CD4-positive, alpha-beta T cell treated with Interleukin-21 for 1 hour (primary cell): ENCODE data around the gene STAB1.
"Not testable (repeated sequence)": the region's sequence is repeated elsewhere in the genome, so short reads cannot be mapped to it uniquely, and the experiment has no call there.

Experiments
- DNase-seq: peaks from one replicate; pipeline ENCODE4 v3.0.0-alpha.2; 2020

Gene STAB1

GRCh38 chr3:52525680-52526561 lies 30.8 kb downstream of the STAB1 start:
- DNase-seq, result no peak

DNA sequence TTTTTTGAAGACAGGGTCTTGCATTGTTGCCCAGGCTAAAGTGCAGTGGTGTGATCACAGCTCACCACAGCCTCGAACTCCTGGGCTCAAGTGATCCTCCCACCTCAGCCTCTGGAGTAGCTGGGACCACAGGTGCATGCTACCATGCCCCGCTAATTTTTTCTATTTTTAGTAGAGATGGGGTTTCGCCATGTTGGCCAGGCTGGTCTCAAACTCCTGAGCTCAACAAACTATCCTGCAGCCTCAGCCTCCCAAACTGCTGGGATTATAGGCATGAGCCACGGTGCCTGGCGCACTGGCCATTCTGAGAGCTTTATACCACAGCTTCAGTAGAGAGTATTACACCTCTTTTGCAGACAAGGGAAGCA lies 31.5 kb downstream of the STAB1 start:
- not testable (repeated sequence) for DNase-seq

GRCh38 chr3:52527039-52527731 lies 32.0 kb downstream of the STAB1 start:
- DNase-seq, result no peak

GRCh38 chr3:52527732-52528585 lies 32.8 kb downstream of the STAB1 start:
- DNase-seq, result no peak

DNA sequence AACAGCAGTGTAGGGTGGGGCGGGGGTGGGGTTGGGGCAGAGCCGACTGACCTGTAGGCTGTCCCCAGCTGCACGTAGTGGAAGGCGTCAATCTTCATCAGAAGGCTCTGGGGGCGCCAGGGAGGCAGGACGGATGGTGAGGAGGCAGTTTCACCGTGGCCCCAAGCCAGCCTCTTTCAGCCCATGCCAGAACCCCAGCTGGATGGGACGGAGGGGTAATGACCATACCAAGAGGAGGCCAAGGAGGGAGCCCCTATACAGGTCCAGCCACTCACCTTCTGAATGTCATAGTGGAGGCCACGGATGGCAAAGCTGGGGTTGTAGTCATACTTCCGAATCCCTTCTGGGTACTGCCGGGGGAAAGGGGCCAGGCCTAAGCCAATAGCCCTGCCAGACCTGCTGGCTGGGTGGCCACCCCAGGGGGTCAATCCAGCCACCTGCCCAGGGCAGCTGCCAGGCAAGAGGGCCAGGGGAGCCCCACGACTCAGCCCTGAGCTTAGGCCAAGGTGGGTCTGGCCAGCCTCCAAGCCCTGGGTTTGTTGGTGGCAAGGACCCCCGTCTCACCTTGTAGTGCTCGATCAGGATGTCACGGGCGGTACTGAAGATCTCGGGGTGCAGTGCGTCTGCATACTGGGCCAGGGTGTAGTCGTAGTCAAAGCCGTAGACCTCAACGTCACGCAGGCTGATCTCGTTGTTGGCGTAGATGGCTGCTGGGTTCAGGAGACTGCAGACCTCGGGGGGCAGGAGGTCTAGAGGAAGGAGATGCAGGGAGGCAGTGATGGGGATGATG lies 33.6 kb downstream of the STAB1 start:
- DNase-seq, result no peak

DNA sequence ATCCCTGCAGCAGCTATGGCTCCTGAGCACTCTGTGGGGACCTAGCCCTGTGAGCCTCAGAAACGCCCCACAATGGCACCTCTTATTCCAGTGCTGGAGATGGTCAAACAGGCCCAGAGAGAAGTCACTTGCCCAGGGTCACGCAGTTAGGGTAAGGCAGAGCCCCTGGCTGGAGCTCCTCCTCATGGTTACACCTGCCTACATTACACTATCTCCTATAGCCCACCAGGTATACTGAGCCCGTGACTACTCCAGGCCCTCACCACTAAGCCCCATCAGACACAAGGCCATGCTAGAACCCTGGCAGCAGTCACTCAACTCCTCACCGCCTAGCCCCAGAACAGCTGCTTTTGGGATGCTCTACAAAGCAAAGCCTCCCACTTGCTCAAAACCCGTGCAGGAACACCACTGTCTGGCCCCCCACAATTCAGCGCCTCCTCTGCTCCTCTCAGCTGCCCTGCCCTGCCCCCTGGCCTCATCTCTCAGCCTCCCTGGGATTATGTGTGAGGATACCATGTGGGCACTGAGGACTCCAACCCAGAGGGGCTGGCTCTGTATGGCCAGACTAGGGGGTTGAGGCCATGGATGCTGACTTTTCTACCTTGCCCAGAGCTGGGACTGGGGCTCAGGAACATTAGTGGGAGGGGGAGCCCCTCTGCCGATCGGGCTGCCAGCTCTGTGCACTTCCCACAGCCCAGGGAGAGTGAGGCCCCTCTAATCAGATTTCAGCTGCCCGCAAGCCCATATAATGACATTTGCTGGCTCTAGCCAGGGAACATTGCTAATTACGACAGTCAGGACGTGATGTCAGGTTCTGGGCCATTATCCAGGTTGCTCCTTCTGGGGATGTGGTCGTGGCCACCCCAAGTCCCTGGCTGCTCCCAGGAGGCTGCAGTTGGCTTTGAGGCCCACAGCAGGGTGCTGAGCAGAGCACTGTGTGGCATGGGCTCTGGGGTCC lies 34.5 kb downstream of the STAB1 start:
- no peak for DNase-seq

- no peak for DNase-seq
Measured at GRCh38 chr3:52530918-52531826, 36.0 kb downstream of the STAB1 start.

- DNase-seq, result no peak
Measured at GRCh38 chr3:52531860-52532516, 36.9 kb downstream of the STAB1 start.

GRCh38 chr3:52532517-52532837 lies 37.3 kb downstream of the STAB1 start:
- DNase-seq, result peak; percentile 24

- peak; percentile 17 for DNase-seq
Measured at GRCh38 chr3:52532838-52533622, 37.9 kb downstream of the STAB1 start.

- peak; percentile 71 for DNase-seq
Measured at GRCh38 chr3:52533623-52534280, 38.6 kb downstream of the STAB1 start, which contains the start of gene NT5DC2. NT5DC2 (minus strand) TSS chr3:52533857; CDS start chr3:52533737, 120 bp downstream.

DNA sequence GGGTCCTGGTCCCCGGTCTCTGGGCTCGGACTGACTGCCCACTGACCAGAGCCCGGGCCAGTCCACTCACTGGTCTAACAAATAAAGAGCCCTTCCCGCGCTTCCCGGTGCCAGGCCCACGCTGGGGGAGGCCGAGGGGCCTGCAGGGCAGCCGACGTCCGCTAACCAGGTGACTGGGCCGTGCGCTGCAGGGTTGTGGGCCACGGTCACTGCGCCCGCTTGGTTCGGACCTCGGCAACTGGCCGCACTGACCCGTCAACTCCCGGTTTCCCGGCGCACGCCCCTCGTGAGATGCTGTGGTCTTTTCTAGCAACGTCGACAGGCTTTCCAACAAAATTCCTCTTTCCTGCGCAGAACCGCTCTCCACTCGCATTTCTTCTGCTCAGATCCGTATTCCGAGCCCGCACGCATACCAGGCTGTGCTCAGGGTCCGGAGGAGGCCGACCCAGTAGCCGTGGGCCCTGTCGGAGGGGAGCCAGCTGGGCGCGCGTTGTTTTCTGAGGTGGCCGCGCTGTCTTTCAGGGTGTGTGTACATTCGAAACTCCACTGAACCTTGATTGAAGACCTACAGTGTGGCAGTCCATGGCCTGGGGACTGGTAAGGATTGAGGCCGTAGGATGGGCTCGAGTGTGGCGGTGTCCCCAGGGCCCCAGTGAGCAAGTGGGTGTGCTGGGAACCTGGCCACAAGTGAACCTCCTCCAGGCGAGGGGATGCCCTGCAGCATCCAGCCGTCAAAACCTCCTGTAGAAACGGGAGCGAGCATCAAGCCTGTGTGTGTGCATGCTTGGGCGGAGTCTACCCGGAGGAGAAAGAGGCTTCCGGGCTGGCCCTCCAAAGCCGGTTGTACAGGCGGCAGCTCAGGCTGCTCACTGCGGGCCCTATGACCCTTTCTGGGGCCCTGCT lies 39.4 kb downstream of the STAB1 start:
- no peak for DNase-seq

DNA sequence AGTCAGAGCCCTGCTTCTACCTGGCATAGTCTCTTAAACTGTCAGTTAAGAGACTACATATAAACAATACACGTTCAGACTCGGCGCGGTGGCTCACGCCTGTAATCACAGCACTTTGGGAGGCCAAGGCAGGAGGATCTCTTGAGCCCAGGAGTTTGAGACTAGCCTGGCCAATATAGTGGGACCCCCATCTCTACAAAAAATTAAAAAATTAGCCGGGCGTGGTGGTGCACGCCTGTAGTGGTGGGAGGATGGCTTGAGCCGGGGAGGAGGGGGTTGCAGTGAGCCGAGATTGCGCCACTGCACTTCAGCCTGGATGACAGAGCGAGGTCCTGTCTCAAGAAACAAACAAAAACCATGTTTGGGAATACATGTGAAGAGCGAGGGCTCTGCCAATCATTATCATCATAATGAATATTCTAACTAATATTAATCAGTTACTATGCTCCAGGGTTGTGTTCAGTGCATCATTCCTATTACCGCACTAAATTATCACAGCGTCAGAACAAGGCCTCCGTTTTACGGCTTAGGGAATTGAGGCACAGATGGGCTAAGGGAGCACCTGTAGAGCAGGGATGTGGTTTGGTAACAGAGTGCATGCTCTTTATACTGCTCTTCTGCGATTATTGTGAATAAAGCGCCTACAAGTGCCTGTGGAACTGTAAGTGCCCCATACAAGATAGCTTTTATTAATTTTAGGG lies 40.4 kb downstream of the STAB1 start:
- DNase-seq, result no peak

DNA sequence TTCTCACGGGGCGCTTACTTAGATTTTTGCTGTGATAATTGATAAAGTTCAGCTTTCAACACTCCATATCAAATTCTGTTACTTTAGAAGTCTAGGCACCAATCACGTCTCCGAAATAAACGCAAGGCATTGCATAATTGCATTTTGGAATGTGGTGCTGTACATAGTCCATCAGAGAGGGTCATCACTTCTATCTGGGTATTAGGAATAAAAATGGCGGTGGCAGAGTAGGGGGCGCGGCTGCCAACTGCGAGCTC lies 40.9 kb downstream of the STAB1 start:
- no peak for DNase-seq

DNA sequence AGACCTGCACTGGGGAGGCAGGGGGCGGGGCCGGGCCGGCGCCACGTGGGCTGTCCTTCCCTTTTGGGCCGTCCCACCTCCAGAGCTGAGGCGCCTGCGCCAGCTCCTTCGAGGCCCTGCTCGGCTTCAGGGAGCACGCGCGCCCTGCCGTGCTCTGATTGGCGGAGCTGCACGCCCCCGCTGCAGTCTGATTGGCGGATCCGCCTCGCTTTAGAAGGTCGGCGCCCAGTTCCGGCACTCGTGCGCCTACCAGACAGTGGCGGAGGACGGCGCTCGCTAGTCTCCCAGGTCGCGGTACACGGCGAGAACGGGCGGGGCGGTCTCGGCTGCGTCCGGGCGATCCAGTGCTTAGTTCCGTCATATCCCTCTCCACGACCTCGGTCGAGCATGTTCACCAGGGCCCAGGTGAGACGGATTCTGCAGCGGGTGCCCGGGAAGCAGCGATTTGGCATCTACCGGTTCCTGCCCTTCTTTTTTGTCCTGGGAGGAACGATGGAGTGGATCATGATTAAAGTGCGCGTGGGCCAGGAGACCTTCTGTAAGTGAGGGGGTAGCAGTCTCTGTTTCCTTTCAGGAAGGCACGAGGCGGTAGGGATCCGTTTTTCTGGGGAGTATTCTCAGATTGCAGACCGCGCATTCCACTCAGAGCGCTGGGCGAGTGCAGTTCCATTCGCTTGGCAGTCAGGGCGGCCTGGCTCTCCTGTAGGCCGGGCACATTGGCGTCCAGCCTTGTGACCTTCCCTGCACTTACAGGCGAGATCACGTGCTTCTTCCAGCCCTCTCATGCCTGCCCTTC lies 41.4 kb downstream of the STAB1 start, which contains the start of gene UQCC5:
UQCC5 (plus strand) TSS at position 237 of the 796 bp plus-strand sequence; CDS start at position 388, 151 bp downstream.
- peak; percentile 98 for DNase-seq

DNA sequence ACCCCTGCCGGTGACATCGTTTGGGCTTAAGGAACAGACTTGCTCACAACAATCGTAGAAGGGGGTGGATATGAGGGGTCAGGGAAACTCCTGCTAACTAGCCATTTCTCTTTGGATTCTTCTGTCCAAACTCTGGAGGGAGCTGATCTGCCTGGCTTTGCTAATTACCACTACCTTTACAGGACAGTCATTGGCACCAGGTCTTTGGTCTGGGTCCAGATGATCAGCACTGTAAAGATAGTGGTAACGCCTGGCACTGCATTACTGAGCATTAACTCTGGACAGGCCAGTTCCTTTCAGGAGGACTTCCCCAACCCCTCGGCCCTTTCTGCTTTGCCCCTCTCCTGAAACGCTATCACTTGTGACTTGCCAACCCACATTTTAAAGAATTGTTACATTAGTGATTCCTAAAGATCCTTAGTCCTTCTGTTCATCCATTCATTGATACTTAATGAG lies 42.1 kb downstream of the STAB1 start:
- no peak for DNase-seq
